ENCODE results near the gene REXO1. TPM values are rescaled to one million over a fixed set of nuclear protein-coding genes. Genes with fewer than 3 reads are reported as not detected.

The REXO1 gene
- total RNA-seq, 1 donor from 2014 or later: 40.0 TPM

DNA sequence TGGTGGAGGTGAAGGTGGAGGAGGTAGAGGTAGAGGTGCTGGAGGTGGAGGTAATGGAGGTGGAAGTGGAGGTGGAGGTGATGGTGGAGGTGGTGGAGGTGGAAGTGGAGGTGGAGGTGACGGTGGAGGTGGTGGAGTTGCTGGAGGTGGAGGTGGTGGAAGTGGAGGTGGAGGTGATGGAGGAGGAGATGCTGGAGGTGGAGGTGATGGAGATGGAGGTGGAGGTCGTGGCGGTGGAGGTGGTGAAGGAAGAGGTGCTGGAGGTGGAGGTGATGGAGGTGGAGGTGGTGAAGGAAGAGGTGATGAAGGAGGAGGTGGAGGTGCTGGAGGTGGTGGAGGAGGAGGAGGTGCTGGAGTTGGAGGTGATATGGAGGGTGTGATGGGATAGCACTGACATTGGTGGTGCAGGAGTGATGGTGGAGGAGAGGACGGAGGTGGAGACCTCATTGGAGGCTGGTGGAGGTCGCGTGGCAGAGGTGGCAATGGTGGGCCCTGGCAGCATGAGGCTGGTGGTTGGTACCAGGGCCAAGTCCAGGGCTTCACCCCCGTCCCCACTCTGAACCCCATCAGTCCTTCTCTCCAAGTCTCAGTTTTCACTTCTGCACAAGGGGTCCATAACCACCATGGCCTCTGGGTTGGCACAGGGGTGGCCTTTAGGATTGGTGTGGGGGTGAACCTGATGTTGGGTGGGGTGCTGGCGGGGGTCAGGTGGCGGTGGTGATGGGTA lies 79.2 kb downstream of the REXO1 start:
- no peak for DNase-seq (ENCODE audit: extremely low read depth, low read depth, low spot score)

DNA sequence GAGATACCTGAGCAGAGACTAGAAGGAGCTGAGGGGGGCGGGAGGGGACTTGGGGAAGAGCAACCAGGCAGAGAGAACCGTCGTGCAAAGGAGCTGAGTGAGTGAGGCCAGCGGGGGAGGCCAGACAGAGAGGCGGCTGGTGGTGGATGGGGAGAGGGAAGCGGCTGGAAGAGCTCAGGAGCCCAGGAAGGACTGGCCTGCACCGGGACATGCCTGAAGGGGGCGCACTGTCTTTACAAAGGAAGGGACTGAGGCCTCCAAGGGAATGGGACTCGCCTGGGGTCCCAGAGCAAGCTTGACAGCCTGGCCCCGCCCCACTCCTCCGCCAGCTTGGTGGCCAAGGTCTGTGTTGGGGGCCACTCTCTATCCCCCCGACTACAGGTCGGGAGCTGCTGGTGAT lies 80.0 kb downstream of the REXO1 start:
- no peak for DNase-seq (ENCODE audit: extremely low read depth, low read depth, low spot score)

DNA sequence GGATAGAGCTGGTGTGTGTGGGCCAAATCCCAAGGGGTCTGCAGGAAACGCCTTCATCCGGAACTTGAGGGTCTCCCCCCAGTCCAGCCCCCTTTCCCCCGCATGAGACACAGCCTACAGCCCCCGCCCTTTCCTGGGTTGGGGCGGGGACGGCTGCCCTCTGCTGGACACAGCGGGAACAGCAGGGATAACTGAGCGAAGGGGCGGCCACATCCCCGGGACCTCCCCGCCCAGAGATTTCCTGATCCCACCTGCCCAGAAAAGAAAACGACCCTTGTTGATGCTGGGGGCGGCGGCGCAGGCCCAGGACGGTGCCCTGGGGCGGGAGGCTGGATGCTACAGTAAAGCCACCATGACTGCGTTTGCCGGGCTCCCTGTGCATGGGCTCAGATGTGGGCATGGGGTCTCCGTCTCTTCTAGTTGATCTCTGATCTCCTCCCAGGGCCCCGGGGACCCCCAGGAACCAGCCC lies 80.8 kb downstream of the REXO1 start:
- DNase-seq (ENCODE audit: extremely low read depth, low read depth, low spot score): no peak

DNA sequence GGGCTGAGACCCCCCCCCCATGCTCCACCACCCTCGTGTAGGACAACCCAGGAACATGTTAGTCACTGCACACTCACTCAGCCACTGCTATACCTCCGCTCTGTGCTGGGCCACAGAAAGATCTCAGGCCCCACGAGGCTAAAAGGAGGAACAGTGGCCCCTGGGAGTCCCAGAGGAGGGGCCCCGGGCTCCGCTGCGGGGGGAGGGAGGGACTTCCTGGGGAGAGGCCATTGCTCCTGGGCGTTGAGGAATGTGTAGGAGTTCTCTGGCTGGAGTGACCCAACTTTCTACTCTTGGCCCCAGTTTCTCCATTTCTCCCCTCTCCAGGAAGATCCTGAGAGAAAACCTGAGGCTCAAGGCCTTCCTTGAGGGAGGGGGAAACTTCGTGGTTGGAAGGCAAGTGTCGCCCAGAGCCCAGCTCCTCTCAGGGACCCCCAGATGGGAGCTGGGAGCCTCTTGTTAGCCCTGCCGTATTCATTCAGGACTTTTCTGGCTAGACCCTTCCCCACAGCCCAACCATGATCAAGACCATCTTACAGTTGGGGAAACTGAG lies 81.4 kb downstream of the REXO1 start:
- DNase-seq (ENCODE audit: extremely low read depth, low read depth, low spot score): no peak

DNA sequence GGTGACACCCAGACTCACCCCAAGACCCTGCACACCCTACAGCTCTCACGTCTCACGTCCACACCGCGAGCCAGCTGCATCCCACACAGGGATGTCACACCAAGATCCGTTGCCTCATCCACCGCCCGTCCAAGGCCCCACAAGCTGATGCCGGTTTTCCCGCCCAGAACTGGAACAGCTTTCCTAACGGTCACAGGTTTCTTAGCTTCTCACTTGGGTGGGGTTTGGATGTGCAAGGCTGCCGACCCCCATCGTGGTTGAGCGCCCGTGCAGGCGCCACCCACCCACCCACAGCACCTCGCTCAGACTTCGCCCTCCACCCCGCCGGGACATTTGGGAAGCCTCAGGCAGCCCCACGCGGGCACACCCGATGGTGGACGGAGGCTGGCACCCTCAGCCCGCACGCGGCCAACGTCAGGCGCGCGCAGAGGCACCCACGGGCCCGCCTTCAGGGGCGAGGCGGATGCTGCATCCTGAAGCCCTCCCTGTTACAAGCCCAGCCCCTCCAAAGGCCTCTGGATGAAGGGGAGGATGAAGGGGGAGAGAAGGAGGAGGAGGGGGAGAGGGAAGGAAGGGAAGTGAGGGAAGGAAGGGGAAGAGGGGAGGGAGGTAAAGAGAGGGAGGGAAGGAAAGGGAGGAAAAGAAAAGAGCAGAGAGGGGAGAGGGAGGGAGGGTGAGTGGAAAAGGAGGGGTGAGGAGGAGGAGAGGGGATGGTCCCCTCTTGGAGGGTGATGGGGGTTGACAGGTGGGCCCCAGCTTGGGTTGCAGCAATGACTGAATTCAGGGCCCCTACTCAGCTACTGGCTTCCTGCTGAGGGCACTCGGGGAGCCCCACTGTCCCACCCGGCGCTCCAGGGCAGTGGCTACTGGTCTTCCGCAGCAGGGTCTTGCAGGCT lies 82.1 kb downstream of the REXO1 start:
- DNase-seq (ENCODE audit: extremely low read depth, low read depth, low spot score): no peak

Other genes with a start within 250 kb of the REXO1 start
- 63.1 and 97.0 TPM in 2 replicates for gene UQCR11, start 243.0 kb downstream of the REXO1 start, total RNA-seq
- gene TCF3, start 195.9 kb downstream of the REXO1 start, total RNA-seq: 206 and 251 TPM in 2 replicates
- not detected in 2 replicates for gene ONECUT3, start 95.0 kb downstream of the REXO1 start, total RNA-seq
- 1.5 and 5.1 TPM in 2 replicates for gene ATP8B3, start 36.2 kb downstream of the REXO1 start, total RNA-seq
- gene KLF16, start 15.1 kb upstream of the REXO1 start, total RNA-seq: 25.1 and 35.6 TPM in 2 replicates
- gene ABHD17A, start 37.0 kb upstream of the REXO1 start, total RNA-seq: 188 and 224 TPM in 2 replicates
- gene ADAT3, start 56.9 kb upstream of the REXO1 start, total RNA-seq: 4.8 and 8.2 TPM in 2 replicates
- gene SCAMP4, start 56.9 kb upstream of the REXO1 start, total RNA-seq: 115 and 140 TPM in 2 replicates
- 63.8 and 102 TPM in 2 replicates for gene CSNK1G2, start 92.7 kb upstream of the REXO1 start, total RNA-seq
- 80.6 and 82.3 TPM in 2 replicates for gene BTBD2, start 167.2 kb upstream of the REXO1 start, total RNA-seq
- gene MKNK2, start 202.8 kb upstream of the REXO1 start, total RNA-seq: 113 TPM in 2 replicates
- gene MOB3A, start 247.8 kb upstream of the REXO1 start, total RNA-seq: 60.3 and 72.4 TPM in 2 replicates
- gene IZUMO4, start 248.4 kb upstream of the REXO1 start, total RNA-seq: 0.99 and 6.6 TPM in 2 replicates